ENCODE measurements around the gene RRM2.
A peak's percentile ranks its signal among the peaks of the same experiment; 100 is the strongest.
"Not testable (repeated sequence)": the region's sequence is repeated elsewhere in the genome, so short reads cannot be mapped to it uniquely, and the experiment has no call there.

The RRM2 gene

DNA sequence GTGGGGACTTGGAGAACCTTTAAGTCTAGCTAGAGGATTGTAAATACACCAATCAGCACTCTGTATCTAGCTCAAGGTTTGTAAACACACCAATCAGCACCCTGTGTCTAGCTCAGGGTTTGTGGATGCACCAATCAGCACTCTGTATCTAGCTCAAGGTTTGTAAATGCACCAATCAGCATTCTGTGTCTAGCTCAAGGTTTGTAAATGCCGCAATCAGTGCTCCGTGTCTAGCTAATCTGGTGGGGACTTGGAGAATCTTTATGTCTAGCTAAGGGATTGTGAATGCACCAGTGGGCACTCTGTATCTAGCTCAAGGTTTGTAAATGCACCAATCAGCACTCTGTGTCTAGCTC lies 30.7 kb upstream of the RRM2 start:
- not testable (repeated sequence) for DNase-seq

DNA sequence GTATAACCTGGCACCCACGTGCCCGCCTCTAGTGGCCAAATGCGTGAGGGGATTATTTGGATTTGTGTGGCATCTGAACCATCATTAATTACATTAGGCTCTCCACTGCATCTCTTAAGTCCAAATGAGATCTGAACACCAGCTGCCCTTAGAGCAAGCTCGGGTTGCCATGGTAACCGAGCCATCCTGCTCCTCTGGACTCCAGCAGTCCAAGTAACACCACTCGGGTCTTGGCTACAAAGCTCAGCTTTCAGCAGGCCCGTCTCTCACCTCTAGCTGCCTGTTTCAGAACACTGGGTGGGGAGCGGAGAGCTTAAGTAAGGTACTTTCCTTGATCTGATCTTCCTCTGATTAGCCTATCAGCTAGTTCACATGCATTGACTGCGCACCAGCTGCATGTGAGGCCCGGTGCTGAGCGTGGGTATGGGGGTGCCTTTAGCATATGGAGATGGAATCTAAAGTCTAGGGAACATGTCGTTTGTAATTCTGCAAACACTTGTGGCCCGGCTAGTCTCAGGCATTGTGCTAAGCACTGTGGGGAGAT lies 28.2 kb upstream of the RRM2 start:
- DNase-seq = no peak

DNA sequence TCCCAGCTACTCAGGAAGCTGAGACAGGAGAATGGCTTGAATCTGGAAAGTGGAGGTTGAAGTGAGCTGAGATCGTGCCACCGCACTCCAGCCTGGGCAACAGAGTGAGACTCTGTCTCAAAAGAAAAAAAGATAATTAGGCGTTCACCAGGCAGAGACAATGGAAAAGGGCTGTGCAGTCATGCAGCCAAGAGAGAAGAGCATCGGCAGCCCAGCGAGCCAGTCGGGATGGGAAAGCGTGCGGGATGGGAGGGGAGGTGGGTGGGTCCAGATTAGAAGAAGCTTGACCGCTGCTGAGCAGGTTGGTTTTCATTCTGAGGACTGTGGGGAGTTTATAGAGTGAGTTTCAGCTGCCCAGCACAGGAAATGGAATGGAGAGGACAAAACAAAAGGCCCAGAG lies 27.4 kb upstream of the RRM2 start:
- DNase-seq = no peak

DNA sequence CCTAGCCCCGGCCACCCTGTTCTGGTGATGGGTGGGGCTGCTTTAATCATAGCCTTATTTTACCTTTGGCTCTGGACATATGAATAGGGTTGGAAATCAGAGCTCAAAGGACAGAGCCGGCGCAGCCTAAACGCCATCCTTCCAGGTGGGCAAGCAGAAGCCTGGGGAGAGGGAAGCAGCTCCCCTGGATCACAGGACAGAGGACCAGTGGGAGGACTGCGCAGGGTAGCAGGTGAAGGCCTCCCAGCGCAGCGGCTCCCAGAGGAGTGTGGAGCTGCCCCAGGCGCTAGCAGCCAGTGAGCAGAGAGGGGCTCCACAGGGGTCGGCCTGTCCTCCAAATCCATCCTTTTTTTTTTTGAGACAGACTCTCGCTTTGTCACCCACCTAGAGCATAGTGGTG lies 25.9 kb upstream of the RRM2 start:
- no peak for DNase-seq

DNA sequence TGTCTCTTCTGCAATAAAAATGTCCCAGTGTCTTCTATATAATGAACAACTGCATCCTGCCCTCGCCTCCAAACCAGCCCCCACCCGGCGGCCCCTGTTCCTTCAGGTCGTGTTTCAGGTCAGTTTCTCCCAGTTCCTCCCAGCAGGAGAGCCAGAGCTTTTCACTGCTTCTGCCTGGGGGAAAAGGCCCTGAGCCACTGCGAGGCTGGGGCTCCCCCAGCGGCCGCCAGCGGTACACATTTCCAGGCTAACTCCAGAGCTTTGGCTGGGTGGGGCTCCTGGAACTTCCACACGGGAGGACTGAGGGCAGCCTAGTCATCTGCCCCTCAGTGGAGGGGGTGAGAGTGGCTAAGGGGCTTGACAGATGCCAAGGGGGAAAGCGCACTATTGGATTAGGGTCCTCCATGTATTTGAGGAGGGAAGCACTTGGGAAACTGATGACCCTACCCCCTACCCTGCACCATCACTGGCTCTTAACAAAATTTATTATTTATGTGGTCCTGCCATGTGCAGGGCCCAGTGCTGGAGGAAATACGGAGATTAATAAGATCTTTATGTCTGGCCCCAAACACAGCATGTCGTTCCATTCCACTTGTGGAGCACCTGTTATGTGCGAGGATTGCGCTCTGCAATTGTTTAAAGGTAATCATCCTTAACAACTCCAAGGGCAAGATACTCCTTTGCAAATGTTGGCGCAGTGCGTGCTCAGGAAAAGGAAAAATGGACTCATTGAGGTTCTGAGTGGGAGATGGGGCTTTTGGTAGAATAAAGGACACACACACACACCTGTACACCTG lies 25.0 kb upstream of the RRM2 start:
- DNase-seq = peak; percentile 18 to 32

DNA sequence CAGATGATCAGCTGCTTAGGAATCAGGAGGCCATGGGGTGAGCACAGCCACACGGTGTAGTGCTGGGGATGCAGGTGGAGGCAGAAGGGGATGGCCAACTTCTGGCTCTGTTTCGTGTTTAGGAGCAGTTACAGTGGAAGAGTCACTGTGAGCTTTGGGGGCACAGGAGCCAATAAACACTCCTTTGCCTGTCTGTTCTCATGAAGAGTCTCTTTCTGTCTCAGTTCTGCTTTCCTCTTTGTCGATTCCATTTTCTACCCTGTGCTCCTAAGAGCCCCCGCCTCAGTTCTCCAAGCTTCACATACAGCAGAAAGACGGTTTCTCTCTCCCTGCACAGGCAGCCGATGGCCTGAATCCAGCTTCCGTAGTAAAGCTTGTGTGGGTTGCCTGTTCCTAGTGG lies 21.0 kb upstream of the RRM2 start:
- no peak for DNase-seq

DNA sequence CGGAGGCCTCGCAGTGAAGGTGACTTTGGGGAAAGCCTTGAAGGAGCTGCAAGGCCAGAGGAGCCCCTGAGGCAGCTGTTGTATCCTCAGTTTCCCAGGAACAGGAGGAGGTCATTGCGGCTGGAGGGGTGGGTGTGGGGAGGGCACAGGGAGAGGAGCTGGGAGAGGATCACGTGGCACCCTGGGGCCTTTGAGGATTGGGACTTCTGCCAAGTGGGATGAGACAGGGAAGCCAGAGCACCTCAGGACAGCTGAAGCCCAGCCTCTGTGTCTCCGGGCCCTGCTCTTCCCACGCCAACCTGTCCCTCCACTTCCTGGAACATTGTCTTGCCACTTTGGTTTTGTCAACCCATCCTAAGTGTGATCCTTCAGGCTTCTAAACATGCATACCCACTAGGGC lies 19.4 kb upstream of the RRM2 start:
- no peak for DNase-seq

DNA sequence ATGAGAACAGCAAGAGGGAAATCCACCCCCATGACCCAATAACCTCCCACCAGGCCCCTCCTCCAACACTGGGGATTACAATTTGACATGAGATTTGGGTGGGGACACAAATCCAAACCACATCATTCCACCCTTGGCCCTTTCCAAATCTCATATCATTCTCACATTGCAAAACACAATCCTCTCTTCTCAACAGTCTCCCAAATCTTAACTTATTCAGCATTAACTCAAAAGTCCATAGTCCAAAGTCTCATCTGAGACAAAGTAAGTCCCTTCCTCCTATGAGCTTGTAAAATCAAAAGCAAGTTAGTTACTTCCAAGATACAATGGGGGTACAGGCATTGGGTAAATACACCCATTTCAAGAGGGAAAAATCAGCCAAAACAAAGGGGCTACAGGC lies 17.6 kb upstream of the RRM2 start:
- DNase-seq = not testable (repeated sequence)

DNA sequence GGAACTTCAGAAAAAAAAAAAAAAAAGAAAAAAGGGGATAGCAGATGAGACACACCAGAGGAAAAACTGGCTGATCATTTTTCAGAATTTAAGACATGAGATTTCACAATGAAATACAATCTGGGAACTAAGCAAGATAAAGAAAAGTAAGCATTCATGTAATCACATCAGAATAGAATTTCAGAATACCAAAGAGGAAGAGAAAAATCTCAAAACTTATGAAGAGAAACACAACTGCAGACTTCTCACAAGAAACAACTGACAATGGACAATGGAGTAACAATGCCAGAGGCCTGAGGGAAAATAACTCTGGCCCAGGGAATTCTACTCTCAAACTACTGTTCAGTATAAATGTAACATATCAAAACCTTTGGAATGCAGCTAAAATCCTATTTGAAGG lies 13.2 kb upstream of the RRM2 start:
- DNase-seq = no peak

DNA sequence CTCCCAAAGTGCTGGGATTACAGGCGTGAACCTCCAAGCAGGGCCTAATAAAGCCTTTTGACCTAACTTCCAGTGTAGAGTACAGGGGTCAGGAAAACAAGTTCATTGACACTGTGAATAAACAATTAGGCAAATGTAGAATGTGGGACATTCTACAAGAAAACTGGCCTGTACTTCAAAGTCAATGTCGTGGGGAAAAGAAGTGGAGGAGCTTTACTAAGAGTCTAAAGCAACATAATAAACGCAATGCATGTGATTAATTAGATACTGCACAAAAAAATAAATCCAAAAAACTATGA lies 3.6 kb upstream of the RRM2 start:
- DNase-seq = no peak

DNA sequence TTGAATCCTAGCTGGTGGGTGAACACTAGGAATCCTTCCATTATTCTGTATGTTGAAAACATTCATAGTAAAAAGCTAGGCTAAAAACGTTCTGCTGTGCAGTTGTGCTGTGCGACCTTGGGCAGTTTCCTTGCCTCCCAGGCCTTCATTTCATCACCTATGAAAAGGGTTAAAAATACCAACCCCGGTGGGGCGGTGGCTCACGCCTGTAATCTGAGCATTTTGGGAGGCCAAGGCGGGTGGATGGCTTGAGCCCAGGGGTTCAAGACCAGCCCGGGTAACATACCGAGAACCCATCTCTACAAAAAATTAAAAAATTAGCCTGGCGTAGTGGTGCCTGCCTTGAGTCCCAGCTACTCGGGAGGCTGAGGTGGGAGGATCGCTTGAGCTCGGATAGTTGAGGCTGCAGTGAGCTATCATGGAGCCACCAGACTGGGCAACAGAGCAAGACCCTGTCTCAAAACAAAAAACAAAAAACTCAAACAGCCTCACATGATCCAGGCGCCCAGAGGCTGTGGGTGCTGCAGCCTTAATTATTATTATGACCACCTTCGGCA lies 2.9 kb upstream of the RRM2 start:
- DNase-seq = no peak

DNA sequence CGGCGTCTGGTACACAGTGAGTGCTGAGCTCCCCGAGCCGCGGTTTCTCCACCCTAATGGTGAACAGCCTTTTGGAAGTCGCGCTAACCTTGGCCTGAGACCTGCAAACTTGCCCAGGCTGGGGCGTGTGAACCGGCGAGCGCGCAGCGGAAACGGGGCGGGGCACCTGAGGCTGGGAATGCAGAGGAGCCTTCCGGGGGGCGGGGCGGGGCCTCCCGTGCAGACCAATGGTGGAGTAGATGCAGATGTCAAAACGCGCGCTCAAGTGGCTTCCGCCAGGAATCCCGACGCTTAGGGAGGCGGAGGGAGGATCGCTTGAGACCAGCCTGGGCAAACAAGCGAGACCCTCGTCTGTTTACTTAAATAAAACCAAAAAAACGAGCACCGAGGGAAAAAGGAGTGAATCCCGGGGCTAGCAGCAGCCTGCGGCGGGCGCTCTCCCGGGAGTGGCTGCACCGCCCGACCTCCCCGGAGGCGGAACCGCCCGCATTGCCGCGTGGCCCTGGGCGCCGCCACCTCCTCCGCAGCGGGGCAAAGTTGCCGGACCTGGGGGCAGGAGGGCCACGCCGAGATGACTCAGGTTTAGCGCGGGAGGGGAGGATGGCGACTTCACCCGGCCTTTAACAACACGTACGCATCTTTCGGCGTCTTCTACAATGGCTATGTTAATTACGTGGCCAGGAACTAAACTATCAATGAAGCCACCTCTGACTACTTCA lies 2.2 kb upstream of the RRM2 start:
- peak; percentile 85 to 93 for DNase-seq

DNA sequence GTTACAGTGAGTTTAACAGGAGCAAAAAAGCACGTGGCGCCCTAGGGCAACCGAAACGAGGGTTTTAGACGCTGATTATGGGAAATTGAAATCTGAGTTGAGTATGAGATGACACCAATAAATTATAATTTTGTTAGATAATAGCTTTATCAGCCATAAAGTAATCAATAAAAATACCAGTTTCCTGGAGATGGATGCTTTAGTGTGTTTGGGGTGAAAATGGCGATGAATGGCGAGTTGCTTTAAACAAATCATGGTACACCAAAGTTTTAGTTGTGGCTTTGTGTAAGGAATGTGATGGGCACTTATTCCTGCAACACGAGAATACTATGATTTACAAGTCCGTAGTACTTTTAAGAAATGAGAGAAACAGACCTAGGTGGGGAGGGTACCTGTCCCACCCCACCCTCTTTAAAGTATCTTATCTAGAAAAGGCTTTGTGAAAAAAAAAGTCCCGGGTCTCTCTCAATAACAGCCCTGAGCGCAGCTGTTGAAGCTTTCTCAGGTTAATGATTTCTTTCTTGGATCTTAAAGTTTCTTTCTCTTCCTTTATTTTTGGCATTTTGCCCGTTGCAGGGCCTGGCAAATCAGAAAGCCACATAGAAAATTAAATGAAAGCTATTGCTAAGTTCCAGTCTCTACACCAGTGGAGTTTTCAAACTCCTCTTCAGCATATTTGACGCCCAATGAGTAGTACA lies 1.5 kb upstream of the RRM2 start:
- DNase-seq = no peak

DNA sequence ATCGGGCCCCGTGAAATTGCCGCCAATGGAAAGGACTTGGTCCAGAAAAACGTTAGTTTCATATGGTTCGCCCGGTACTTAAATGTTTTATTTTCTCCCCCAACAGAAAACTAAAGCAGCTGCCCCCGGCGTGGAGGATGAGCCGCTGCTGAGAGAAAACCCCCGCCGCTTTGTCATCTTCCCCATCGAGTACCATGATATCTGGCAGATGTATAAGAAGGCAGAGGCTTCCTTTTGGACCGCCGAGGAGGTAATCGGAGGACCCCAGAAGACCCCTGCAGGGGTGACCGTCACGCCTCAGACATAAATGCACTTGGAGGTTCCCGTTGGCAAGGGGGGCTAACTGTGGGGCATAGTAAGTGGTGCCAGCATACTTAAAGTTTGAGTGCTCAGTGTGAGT lies 742 bp downstream of the RRM2 start:
- no peak for DNase-seq

DNA sequence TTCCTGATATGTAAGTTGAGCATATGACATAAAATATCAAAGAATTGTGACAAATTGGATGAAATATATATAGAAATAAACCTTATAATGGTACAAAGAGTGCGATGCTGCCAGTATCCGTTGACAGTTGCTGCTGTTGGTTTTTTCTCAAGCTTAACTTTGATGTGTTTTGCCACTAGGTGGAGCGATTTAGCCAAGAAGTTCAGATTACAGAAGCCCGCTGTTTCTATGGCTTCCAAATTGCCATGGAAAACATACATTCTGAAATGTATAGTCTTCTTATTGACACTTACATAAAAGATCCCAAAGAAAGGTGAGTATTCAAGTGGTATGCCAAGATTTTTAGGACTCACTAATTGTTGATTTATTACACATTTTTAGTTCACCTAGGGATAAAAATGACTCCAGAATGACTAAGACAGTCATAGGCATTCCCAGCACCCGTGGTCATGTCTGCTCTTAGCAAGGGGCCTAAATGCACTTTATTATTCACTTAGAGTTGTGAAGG lies 2.1 kb downstream of the RRM2 start:
- peak; percentile 76 to 79 for DNase-seq

DNA sequence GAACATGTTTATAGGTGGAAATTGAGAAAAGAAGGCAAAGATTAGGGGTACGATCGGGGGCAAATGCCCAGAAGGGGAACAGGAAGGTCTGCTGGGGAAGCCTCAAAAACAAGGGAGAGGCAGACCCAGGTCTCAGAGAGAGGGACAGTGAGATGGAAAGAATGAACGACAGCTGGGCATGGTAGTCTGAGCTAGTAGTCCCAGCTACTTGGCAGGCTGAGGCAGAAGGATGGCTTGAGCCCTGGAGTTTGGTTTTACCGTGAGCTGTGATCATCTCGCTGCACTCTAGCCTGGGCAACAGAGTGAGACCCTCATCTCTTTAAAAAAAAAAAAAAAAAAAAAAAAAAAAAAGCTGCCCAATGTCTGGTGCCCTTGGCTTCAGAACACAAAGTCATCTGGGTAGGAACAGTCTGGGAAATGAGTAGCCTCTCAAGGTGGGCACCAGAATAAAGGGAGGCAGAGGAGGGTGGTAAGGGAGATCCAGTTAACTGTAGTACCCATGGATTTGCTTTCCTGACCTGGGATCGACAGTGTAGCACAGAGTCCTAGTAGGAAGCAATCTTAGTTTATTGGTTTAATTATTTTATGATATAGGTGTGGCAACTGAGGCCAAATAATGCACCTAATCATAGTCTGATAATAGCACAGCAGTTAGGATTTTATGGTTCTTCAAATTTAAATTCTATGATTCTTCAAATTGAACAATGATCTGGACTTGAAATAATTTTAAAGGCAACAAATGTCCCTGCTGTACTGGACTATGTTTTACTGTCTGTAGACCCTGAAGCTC lies 3.5 kb downstream of the RRM2 start:
- no peak for DNase-seq

DNA sequence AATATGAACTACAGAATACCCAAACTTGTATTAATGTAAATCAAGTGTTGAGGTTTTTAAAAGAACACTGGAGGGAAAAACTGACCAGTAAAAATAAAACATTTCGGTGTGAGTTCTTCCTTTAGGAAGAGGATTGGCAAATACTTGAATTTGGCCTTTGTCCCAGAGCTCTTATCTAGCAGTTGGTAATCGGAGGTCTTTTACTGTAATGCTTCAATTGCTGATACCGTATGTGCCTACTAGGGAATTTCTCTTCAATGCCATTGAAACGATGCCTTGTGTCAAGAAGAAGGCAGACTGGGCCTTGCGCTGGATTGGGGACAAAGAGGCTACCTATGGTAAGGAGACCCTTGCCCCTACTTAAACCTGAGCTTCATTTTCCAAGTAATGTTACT lies 4.1 kb downstream of the RRM2 start:
- no peak for DNase-seq

DNA sequence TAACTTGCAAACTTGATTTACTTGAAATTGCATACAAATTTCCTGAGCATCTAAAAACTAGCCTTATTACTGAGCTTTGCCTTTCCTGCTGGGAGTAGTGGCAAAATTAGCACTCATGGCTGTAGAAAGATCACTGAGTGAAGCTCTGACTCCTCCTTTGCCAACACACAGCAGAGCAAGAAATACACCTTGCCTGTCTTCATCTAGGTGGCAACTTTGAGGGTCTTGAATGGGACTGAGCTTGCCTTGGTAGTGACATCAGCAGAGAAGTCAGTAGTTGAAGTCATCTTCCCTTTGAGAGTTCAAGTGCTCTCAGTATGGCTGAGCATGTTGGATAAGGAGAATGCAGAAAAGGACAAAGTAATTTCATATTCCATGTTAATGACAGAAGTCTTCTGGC lies 5.9 kb downstream of the RRM2 start:
- no peak for DNase-seq

DNA sequence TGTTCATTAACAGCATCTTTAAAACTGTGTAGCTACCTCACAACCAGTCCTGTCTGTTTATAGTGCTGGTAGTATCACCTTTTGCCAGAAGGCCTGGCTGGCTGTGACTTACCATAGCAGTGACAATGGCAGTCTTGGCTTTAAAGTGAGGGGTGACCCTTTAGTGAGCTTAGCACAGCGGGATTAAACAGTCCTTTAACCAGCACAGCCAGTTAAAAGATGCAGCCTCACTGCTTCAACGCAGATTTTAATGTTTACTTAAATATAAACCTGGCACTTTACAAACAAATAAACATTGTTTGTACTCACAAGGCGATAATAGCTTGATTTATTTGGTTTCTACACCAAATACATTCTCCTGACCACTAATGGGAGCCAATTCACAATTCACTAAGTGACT lies 7.0 kb downstream of the RRM2 start:
- no peak for DNase-seq

DNA sequence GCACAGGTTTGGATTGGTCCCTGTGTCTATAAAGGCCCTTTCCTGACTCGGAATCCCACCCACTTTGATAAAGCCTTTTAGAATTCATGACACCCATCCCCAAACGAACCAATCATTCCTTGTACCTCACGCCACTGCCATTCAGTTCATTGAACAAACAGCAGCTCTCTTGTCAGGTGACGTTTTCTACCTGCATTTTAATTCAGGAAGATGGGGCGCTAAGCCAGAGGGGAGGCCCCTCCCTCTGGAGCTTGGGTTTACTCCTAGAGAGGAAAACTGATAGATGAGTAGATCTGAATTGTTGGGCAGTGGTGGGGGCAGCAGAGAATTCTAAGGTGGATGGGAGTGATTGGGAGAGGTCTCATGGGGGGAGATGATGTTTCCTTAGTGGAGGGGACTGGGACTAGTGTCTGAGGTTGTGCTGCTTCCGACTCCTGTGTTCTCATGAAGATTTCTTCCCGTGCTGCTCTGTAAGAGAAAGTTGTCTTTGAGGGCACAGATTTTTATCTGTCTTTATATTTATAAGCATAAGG lies 9.6 kb downstream of the RRM2 start:
- DNase-seq = no peak

DNA sequence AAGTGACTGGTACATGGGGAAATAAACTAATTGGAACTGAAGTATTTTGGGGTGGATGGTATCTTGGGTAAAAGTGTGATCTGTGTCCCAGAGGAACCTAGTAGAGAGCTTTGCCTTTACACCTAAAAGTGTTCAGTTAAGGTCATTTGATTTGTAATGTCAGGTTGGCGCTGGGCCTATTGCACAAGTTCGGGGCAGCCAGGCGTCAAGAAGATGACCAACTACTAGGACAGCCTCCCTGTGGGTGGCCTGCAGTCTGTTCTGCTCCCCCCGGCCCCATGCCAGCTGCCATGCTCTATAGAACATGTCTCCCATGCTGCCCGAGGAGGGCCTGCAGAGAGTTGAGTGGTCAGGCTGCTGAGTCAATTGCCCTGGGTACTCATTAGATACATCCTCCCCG lies 10.1 kb downstream of the RRM2 start:
- DNase-seq = no peak

DNA sequence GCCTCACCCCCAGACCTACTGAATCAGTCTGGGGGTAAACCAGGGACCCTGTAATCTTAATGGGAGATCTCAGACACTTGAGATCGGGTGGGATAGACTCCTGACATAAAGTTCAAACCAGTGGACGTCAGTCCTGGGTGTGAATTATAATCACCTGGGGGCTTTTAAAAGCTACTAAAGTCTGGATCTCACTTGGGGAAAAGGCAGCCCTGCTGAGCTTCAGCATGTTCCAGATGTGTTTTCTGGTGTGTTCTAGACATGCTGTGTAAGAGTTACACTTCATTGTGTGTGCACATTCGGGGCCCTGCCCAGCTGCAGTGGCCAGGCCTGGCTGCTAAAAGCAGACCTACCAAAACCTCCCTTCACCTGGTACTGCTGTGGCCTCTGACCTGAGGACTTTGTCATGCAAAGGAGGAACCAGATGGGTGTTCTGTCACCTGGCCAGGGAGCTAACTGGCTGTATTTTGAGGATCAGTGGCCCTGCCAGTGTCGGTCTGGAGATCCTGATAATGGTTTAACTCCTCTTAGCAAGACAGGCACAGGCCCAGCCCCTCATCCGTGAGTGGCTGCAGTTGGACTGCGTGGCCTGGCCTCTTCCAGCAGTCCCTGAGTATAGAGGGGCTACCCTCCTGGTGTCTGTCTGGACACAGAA lies 10.6 kb downstream of the RRM2 start:
- DNase-seq = no peak

Data from AML-193 (cell line).